Bronchial epithelial cell (primary cell): Measurements from ENCODE around the gene SUSD6. TPM values are rescaled to one million over a fixed set of nuclear protein-coding genes. Genes with fewer than 3 reads are reported as not detected.

Experiments used
- DNase-seq: peaks from one replicate; pipeline ENCODE4 v3.0.0-alpha.2; 2010; ENCODE audit warnings: low read depth
- FAIRE-seq: peaks from 2 replicates; lab custom pipeline; 2011; peaks lifted over from hg19 to GRCh38; lab: Jason Lieb, UNC
- H3K27me3 ChIP-seq: 2 replicates; pipeline ENCODE4 v1.5.1; 2011; ENCODE audit warnings: low read length; ENCODE audit not compliant: control insufficient read depth, insufficient read depth
- H3K36me3 ChIP-seq: 2 replicates; pipeline ENCODE4 v1.5.1; 2011; ENCODE audit warnings: low read length; ENCODE audit not compliant: control insufficient read depth, insufficient read depth
- H3K4me3 ChIP-seq: 2 replicates; pipeline ENCODE4 v1.5.1; 2011; ENCODE audit warnings: mild to moderate bottlenecking, low read depth, low read length, control low read depth
- total RNA-seq: library from RNA; depleted of rRNA; stranded (reverse); fragments of >200 nt; gene quantifications from 2 replicates; pipeline ENCODE4 v1.2.1, GENCODE V29; 2014
- TF ChIP-seq, protein P1 (sequence below): IDR thresholded peaks from 2 replicates; pipeline ENCODE4 v1.5.1; 2011; ENCODE audit warnings: mild to moderate bottlenecking, moderate library complexity, low read length, control low read depth, inconsistent platforms; ENCODE audit not compliant: insufficient read depth, severe bottlenecking

The SUSD6 gene
- total RNA-seq, 1 donor from 2014 or later = 3.9 TPM

DNA sequence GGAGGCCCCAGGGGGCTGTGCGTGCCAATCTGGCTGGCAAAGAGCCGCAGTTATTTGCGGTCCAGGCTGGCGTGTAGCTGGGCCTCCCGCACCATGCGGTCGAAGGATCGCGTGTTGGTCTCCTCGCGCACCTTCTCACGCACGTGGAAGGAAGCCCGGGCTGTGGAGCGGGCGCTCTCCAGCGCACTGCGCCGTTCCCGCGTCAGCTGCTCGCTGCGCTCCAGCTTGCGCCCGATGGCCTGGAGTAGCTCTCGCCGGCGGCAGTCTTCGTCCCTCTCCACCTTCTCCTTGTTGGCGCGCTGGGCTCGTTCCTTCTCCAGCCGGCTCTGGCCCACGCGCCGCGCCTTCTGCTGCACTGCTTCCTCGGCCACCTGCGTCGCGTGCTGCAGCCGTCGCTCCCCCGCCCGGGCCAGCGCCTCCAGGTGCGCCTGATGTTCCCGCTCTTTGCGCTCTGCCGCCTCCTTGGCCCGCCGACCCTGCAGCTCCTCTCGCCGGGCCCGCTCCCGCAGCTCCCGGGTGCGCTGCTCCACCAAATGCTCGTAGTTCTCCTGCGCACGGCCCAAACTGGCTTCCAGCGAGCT is 39.9 kb upstream of the SUSD6 start:
- peaks cover 48% of the 10 kb centered on the region for H3K27me3 ChIP-seq
- DNase-seq = no peak

DNA sequence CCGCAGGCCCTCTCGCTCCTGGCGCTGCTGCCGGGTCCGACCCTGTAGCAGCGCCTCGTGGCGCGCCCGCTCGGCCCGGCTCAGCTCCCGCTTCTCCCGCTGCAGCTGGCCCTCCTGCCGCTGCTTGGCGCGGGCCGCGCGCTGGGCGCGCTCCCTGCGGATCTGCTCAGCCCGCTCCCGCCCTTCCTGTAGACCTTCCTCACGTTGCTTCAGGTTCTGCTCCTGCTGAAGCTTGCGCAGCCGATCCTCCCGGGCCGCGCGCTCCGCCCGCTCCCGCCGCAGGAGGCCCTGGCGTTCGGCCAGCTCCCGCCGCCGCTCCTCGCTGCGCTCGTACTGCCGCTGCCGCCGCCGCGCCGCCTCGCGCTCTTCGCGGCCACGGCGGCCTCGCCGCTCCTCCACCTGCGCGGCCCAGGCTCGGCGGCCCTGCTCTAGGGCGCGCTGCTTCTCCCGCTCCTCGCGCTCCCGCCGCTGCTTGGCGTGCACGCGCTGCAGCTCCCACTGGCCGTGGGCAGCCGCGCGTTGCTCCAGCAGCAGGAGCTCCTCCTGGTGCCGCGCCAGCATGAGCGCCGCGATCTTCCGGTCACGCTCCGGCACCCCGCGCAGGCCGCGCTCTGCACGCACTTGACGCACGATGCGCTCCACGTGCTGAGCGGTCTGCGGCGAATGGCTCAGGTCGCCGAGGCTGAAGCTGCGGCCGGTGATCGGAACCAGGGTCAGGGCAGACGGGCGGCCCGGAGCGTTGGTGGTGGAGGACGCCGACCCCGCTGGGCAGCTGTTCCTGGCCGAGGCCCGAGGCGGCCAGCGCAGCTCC is 39.2 kb upstream of the SUSD6 start:
- FAIRE-seq = no peak
- no peaks in the 10 kb centered on the region for H3K36me3 ChIP-seq
- H3K27me3 ChIP-seq = peaks cover 45% of the 10 kb centered on the region
- H3K4me3 ChIP-seq = peak overlapping the region; percentile 11
- peak; percentile 44 for DNase-seq
- TF ChIP-seq, protein P1, sequence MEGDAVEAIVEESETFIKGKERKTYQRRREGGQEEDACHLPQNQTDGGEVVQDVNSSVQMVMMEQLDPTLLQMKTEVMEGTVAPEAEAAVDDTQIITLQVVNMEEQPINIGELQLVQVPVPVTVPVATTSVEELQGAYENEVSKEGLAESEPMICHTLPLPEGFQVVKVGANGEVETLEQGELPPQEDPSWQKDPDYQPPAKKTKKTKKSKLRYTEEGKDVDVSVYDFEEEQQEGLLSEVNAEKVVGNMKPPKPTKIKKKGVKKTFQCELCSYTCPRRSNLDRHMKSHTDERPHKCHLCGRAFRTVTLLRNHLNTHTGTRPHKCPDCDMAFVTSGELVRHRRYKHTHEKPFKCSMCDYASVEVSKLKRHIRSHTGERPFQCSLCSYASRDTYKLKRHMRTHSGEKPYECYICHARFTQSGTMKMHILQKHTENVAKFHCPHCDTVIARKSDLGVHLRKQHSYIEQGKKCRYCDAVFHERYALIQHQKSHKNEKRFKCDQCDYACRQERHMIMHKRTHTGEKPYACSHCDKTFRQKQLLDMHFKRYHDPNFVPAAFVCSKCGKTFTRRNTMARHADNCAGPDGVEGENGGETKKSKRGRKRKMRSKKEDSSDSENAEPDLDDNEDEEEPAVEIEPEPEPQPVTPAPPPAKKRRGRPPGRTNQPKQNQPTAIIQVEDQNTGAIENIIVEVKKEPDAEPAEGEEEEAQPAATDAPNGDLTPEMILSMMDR = no peak

More for the DNA sequence above, 39.9 kb upstream of the SUSD6 start:
- no peak for FAIRE-seq
- TF ChIP-seq, protein P1 = no peak
- no peaks in the 10 kb centered on the region for H3K36me3 ChIP-seq
- peak overlapping the region; percentile 11 for H3K4me3 ChIP-seq

DNA sequence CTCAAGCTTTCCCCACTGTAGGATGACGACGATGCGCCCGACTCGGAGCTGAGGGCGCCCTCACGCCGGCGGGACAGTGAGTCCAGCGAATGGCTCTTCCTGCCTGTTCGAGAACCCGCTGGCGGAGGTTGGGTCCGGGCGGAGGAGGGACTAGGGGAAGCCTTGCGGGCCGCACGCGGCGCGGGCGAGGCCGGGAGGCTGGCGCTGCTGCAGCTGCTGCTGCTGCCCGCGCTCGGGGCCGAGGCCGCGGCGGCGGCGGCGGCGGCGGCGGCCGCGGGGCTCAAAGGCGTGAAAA is 38.6 kb upstream of the SUSD6 start:
- TF ChIP-seq, protein P1 = no peak
- no peak for FAIRE-seq
- H3K36me3 ChIP-seq = no peaks in the 10 kb centered on the region
- no peak for DNase-seq
- no peak overlapping the region for H3K4me3 ChIP-seq
- peaks cover 43% of the 10 kb centered on the region for H3K27me3 ChIP-seq

DNA sequence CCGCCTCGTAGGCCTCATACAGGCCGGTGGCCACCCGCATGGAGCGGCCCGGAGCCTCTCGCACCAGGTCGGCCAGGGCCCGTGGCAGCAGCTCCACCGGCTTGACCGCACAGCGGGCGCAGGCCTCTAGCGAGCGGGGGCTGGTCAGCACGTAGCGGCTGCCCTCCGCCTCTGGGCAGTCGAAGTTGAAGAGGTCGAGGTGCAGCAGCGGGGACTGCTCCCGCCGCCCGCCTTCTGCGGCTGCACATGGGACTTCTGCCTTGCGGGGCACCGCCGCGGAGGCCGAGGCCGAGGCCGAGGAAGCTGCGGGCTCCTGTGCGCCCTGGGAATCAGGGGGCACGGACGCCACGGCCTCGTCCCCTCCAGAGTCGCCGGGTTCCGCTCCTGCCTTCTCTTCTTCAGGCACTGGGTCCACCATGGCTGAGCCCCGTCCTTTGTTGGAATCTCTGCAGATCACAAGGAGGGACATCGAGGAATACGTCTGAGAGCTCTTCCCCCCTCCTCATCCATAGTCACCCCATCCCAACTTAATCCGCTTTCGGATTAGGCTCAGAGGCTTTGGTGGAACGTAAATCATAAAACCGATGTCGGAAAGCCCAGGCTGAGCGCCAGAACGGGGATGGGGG is 38.1 kb upstream of the SUSD6 start:
- DNase-seq (no peak), FAIRE-seq (no peak)
- Histone ChIP-seq H3K36me3 (no peaks in the 10 kb centered on the region), H3K27me3 (peaks cover 40% of the 10 kb centered on the region), H3K4me3 (no peak overlapping the region)
- TF ChIP-seq, protein P1 = no peak

DNA sequence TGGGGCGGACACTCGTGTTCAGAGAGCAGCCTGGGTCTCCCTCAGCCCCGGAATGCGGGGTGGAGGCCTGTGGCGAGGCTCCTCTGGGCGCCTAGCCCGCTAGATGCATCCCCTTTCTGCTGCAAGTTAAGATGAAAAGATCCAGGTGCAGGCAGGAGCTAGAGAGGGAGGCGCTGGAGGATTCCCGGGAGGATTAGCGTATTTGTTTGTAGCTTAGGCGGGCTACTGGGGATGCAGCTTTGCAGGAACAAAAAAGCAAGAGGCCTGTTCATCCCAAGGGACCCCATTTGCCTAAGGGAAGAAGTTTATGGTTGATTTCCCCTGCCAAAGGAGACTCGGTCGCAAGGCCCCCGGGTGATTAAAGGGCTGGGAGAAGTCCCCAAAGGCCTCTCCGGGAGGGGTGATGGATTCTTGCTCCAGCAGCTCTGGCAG is 37.5 kb upstream of the SUSD6 start:
- Histone ChIP-seq H3K4me3 (no peak overlapping the region), H3K36me3 (no peaks in the 10 kb centered on the region), H3K27me3 (peaks cover 40% of the 10 kb centered on the region)
- FAIRE-seq = no peak
- DNase-seq = no peak
- TF ChIP-seq, protein P1 = no peak
